ENCODE results near the gene SKOR2.
"Not testable (repeated sequence)": the region's sequence is repeated elsewhere in the genome, so short reads cannot be mapped to it uniquely, and the experiment has no call there.

The SKOR2 gene

DNA sequence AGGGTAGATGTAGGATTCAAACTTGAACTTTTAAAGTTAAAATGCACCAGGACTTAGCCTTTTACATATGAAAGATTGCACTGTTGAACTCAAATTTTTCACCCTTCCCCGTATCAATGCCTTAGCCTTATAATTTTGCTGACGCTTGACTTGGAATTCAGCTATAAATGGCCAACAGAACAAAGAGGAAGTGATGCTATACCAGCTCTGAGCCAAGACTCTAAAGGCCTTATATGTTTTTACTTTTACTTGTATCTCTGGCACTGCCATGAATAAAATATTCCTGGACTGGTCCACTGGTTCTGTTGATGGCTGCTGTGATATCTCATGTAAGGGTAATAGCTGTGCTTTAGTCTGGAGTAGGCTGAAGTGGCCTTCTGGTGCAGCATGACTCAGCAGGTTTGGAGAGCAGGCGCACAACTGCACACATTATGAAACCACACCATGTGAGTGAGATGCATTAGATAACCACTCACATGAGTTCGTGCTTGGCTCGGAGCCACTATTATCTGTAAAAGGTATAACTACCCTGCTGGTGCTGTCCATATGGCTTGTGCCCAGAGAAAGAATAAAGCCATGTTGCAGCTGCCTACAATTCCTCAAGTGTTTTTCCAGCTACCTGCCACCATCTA, 66.9 kb downstream of the SKOR2 start:
- DNase-seq = no peak

DNA sequence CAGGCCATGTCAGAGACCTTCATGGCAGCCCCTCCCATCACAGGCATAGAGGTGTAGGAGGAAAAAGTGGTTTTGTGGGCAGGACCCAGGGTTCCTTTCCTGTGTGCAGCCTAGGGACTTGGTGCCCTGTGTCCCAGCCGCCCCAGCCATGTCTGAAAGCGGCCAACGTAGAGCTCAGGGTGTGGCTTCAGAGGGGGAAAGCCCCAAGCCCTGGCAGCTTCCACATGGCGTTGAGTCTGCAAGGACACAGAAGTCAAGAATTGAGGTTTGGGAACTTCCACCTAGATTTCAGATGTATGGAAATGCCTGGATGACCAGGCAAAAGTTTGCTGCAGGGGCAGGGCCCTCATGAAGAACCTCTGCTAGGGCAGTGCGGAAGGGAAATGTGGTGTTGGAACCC, 69.3 kb downstream of the SKOR2 start:
- not testable (repeated sequence) for DNase-seq

DNA sequence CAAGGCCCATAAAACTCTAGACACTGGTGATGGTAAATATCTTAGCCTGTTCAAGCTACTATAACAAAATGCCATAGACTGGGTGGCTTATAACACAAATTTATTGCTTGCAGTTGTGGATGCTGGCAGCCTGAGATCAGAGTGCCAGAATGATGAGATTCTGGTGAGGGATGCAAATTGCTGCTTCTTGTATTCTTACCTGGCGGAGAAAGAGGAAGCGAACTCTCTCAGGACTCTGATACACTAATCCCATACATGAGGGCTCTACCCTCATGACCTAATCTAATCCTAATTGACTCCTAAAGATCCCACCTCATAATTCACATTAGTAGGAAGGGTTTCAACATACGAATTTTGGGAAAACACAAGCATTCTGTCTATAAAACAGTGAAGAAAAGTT, 70.7 kb downstream of the SKOR2 start:
- DNase-seq = no peak

DNA sequence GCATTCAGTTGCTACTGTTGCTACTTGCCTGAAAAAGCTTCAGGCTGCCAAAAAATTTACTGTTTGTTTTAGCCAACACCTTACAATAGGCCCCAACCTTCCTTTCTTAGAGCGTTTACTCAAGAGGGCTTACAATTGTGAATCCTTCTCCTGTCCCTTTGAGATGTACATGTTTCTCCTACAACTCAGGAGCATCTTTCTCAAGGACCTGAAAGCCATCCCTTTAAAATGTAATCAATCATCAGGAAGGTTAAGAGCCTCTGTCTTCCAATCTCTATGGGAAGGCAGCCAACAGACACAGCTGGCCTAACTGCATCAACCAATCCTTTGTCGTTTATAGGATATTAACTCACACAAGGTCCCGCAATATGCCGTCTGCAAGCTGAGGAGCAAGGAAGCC, 71.9 kb downstream of the SKOR2 start:
- DNase-seq = peak; percentile 48

DNA sequence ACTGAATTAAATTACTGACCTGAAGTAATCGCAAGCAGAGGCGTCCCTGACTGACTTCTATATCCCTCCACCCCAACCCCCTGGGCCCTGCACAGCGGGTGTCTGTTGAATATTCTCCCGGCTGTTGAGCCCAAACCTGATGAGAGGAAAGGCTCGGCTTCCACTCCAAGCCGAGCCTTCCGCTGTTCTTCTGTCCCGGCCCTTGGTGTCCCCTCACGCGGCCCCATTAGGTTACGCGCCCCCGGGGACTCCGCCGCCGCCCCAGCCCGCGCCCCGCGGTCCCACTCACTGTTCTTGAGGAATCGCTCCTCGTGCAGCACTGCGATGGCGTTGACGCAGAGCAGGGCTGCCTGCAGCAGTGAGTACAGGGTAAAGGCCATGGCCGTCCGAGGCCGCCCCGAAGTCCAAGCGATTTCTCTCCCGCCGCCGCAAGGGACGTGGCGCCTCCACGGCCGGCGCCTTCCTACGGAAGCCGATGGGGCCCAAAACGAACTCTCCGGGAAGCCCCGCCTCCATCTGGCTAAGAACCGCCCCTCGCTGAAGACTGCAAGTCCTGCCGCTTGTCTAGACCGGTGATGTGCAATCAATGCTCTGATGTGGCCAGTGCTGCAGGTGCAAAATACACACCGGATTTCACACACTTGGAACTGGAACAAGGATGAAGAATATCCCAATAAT, 75.4 kb downstream of the SKOR2 start, which contains the start of gene IER3IP1:
IER3IP1 (minus strand) TSS at position 467 of the 678 bp plus-strand sequence; CDS start at position 380, 87 bp downstream.
- peak; percentile 39 for DNase-seq

DNA sequence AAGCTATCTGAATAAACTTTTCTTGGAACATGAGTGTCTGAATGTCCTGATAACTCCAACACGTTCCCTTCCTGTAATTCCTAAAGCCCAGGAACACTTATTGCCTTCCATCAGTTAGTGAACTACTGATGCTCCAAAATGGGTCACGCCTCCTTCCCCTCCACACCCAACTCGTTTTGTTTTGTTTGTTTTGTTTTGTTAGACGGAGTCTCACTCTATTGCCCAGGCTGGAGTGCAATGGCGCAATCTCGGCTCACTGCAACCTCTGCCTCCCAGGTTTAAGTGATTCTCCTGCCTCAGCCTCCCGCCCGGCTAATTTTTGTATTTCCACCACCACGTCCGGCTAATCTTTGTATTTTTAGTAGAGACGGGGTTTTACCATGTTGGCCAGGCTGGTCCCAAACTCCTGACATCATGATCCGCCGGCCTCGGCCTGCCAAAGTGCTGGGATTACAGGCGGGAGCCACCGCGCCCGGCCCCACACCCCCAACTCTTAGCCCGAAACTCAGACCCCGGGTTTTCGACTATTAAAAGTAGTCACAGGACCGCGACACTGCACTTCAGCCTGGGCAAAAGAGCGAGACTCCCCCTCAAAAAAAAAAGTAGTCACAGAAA, 76.1 kb downstream of the SKOR2 start:
- no peak for DNase-seq

DNA sequence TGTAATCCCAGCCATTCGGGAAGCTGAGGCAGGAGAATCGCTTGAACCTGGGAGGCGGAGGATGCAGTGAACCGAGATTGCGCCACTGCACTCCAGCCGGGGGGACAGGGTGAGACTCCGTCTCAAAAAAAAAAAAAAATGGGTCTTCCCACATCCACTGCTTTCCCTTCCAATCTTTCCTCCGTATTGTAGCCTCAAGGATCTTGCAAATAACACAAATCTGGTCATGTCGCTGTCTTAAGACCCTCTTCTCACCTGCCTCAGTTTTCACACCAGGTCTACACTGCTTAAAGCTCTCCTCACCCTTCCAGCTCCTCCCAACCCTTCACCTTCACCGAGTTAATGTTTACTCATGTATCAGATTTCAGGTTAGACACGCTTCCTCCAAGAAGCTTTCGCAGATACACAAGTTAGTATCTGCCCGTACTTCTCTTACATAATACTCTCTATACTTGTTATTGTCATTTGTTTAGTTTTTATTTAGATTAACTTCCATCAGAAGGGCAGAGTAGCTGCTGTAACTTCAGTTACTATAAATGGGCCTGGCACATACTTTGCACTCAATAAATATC, 76.8 kb downstream of the SKOR2 start:
- no peak for DNase-seq

DNA sequence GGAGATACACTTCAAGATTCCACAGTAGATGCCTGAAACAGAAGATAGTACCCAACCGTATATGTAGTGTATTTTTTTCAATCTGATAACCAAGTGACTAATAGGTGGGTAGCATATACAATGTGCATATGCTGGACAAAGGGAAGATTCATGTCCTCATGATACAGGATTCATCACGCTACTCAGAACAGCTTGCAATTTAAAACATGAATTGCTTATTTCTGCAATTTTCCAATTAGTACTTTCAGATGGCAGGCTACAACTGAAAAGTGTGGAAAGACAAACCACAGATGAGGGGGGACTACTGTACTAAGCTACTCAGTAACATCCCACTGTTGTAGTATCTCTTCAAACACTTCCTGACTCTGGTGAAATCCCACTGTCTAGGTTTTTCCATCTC, 79.0 kb downstream of the SKOR2 start:
- DNase-seq = no peak

DNA sequence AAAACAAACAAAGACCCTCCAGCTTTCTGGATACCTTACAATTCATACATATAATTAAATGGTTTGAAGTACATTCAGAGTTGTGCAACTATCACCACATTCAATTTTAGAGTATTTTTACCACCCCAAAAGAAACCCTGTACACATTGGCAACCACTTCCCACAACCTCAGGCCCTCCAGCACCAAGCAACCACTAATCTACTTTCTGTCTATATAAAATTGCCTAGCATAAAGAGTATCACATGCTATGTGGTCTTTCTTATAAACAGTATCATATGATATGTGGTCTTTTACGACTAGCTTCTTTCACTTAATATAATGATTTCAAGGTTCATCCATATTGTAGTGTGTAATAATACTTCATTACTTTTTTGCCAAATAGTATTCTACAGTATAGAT, 82.5 kb downstream of the SKOR2 start:
- no peak for DNase-seq

DNA sequence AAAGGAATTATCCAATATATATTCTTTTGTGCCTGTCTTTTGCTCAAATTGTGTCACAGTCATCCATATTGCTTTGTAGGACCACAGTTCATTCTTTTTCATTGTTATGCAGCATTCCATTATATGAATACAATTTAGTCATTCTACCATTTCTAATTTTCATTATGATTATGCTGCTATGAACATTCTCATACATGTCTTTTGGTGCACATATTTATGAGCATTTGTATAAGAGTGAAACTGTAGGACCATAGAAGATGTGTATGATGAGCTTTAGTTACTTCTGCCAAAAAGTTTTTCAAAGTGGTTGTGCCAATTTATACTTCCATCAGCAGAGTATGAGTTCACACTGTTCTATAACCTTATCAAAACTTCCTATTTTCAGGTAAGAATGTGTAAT, 83.0 kb downstream of the SKOR2 start:
- DNase-seq = no peak

DNA sequence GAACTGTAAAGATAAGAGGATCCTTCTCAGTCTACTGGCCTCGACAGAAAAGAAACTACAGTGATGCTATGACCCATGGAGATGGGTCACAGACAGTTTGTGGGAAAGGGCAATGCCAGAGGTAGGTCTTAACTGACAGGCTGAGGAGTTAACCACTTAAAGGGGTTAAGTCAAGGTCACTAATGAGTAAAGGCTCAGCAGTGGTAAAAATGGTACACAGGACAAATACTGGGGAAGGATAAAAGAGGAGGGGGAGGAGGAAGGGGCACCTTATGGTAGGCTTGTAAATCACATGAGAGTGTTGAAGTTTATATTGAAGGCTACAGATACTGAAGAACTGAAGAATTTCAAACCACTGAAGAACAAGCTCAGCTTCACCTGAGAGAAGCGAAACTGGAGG, 85.2 kb downstream of the SKOR2 start:
- DNase-seq = no peak

DNA sequence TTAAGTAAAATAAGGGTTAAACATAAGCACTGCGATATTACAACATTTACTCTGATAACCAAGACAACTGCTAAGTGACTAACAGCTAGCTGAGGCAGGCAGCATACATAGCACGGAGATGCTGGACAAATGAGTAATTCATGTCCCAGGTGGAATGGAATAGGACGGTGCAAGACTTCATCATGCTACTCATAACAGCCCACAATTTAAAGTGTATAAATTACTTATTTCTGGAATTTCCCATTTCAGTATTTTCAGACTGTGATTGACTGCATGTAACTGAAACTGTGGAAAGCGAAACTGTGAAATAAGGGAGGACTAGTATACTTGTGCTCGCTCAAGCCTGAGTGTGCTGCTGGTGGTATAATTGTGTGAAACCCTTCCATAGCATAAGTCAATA, 88.2 kb downstream of the SKOR2 start:
- no peak for DNase-seq

DNA sequence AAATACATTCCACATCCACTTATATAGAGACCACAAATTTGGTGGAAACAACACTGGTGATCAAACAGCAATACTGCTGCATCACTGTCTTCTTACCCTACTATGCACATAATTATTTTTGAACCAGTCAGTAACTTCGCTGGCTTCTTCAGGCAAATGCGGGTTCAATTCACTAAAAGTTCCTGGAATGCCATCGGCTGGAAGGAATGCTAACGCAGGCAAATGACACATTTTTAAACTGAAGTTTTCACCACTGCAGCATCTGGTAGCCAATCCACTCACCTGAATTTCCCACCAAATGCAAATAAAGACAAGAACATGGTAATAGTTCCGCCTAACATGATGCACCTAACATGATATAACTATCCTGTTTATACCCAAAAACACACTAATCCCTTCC, 91.2 kb downstream of the SKOR2 start:
- DNase-seq = no peak

DNA sequence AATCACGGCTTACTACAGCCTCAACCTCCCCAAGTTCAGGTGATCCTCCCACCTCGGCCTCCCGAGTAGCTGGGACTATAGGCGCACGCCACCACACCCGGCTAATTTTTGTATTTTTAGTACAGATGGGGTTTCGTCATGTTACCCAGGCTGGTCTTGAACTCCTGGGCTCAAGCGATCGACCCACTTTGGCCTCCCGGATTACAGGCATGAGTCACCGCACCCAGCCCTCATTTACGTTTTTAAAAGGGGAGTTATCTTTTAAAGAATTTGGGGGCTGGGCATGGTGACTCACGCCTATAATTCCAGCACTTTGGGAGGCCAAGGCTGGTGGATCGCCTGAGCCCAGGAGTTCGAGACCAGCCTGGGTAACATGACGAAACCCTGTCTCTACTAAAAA, 93.1 kb downstream of the SKOR2 start:
- not testable (repeated sequence) for DNase-seq

All from NCI-H187 treated with DMSO at 0.1 percent for 48 hours (cell line).